WTC11 (cell line): ENCODE data around the gene ACVR1B. TPM values are rescaled to one million over a fixed set of nuclear protein-coding genes. Genes with fewer than 3 reads are reported as not detected.

ENCODE experiments used
- ATAC-seq: fragments of 200-7000 bp; cut with Tn5 transposase; 2 replicates; pipeline ENCODE4 v1.10.0; 2021; ENCODE audit warnings: mild to moderate bottlenecking, moderate library complexity
- CTCF ChIA-PET: fragments of 300-600 bp; sonication (Branson Sonifier 250); formaldehyde crosslinking; loops from one replicate; lab custom pipeline; 2021; ENCODE audit warnings: antibody characterized with exemption; lab: Charles Lee
- POLR2A ChIA-PET: fragments of 350-600 bp; sonication (Branson Sonifier 250); formaldehyde crosslinking; loops from one replicate; lab custom pipeline; 2021; ENCODE audit warnings: antibody characterized with exemption; lab: Charles Lee
- DNase-seq: peaks from one replicate; pipeline ENCODE4 v3.0.0; 2021; ENCODE audit warnings: low spot score
- H3K27ac Mint-ChIP-seq: 2 replicates; pipeline ENCODE4 v1.8.0; 2021; ENCODE audit warnings: mixed read lengths
- H3K27me3 Mint-ChIP-seq: 2 replicates; pipeline ENCODE4 v1.8.0; 2021; ENCODE audit warnings: low read depth, mild to moderate bottlenecking, moderate library complexity, mixed read lengths
- H3K36me3 Mint-ChIP-seq: 2 replicates; pipeline ENCODE4 v1.8.0; 2021; ENCODE audit warnings: mixed read lengths
- H3K4me1 Mint-ChIP-seq: 2 replicates; pipeline ENCODE4 v1.8.0; 2022; ENCODE audit warnings: mixed read lengths
- H3K4me3 Mint-ChIP-seq: 2 replicates; pipeline ENCODE4 v1.8.0; 2021; ENCODE audit warnings: mild to moderate bottlenecking, moderate library complexity, mixed read lengths
- H3K9me3 Mint-ChIP-seq: 2 replicates; pipeline ENCODE4 v1.8.0; 2021; ENCODE audit warnings: mixed read lengths
- CREM ChIP-seq: sonication (generic); formaldehyde crosslinking; IDR thresholded peaks from 2 replicates; pipeline ENCODE4 v1.8.1; 2022; ENCODE audit warnings: mild to moderate bottlenecking, missing genetic modification reagents, moderate library complexity
- E2F1 ChIP-seq: sonication (generic); formaldehyde crosslinking; IDR thresholded peaks from 2 replicates; pipeline ENCODE4 v1.8.0; 2022; ENCODE audit warnings: mild to moderate bottlenecking, missing genetic modification reagents
- ERG ChIP-seq: fragments of 250-450 bp; sonication (Bioruptor Pico); IDR thresholded peaks from 2 replicates; pipeline ENCODE4 v1.8.0; 2021; ENCODE audit warnings: mild to moderate bottlenecking
- ESRRA ChIP-seq: sonication (generic); formaldehyde crosslinking; IDR thresholded peaks from 2 replicates; pipeline ENCODE4 v1.8.1; 2022; ENCODE audit warnings: mild to moderate bottlenecking, missing genetic modification reagents, borderline replicate concordance
- ETV6 ChIP-seq: sonication (generic); formaldehyde crosslinking; IDR thresholded peaks from 2 replicates; pipeline ENCODE4 v1.8.1; 2022; ENCODE audit warnings: mild to moderate bottlenecking, missing genetic modification reagents
- FOXK1 ChIP-seq: sonication (generic); formaldehyde crosslinking; IDR thresholded peaks from 2 replicates; pipeline ENCODE4 v1.8.0; 2022; ENCODE audit warnings: mild to moderate bottlenecking, moderate library complexity, missing genetic modification reagents
- HMGA2 ChIP-seq: fragments of 250-450 bp; sonication (Bioruptor Pico); IDR thresholded peaks from 2 replicates; pipeline ENCODE4 v1.4.0; 2021; ENCODE audit warnings: mild to moderate bottlenecking, moderate library complexity
- IRF1 ChIP-seq: sonication (generic); formaldehyde crosslinking; IDR thresholded peaks from 2 replicates; pipeline ENCODE4 v1.8.0; 2023; ENCODE audit warnings: missing genetic modification reagents
- KAT7 ChIP-seq: sonication (generic); formaldehyde crosslinking; IDR thresholded peaks from 2 replicates; pipeline ENCODE4 v1.8.1; 2023; ENCODE audit warnings: missing genetic modification reagents, mild to moderate bottlenecking, borderline replicate concordance
- PRRX2 ChIP-seq: fragments of 250-450 bp; sonication (Bioruptor Pico); IDR thresholded peaks from 2 replicates; pipeline ENCODE4 v1.8.0; 2021; ENCODE audit warnings: mild to moderate bottlenecking
- ZNF138 ChIP-seq: sonication (generic); formaldehyde crosslinking; conservative IDR thresholded peaks from 2 replicates; pipeline ENCODE4 v1.8.1; 2022; ENCODE audit warnings: mild to moderate bottlenecking, moderate library complexity, missing genetic modification reagents
- total RNA-seq: library from RNA; stranded (reverse); gene quantifications from 3 replicates; pipeline ENCODE4 v1.2.3, GENCODE V29; 2021
- TF ChIP-seq, protein P1 (sequence below): sonication (generic); formaldehyde crosslinking; IDR thresholded peaks from 2 replicates; pipeline ENCODE4 v1.8.0; 2023; ENCODE audit warnings: missing genetic modification reagents, mild to moderate bottlenecking, borderline replicate concordance
- TF ChIP-seq, protein P2 (sequence below): sonication (generic); formaldehyde crosslinking; IDR thresholded peaks from 2 replicates; pipeline ENCODE4 v1.8.1; 2022; ENCODE audit warnings: mild to moderate bottlenecking, moderate library complexity, missing genetic modification reagents
- TF ChIP-seq, protein P3 (sequence below): sonication (generic); formaldehyde crosslinking; IDR thresholded peaks from 2 replicates; pipeline ENCODE4 v1.8.1; 2023; ENCODE audit warnings: mild to moderate bottlenecking, moderate library complexity, missing genetic modification reagents

ACVR1B gene
- total RNA-seq, 1 experiment from 2014 or later = 24.1 TPM

- TF ChIP-seq, protein P1, sequence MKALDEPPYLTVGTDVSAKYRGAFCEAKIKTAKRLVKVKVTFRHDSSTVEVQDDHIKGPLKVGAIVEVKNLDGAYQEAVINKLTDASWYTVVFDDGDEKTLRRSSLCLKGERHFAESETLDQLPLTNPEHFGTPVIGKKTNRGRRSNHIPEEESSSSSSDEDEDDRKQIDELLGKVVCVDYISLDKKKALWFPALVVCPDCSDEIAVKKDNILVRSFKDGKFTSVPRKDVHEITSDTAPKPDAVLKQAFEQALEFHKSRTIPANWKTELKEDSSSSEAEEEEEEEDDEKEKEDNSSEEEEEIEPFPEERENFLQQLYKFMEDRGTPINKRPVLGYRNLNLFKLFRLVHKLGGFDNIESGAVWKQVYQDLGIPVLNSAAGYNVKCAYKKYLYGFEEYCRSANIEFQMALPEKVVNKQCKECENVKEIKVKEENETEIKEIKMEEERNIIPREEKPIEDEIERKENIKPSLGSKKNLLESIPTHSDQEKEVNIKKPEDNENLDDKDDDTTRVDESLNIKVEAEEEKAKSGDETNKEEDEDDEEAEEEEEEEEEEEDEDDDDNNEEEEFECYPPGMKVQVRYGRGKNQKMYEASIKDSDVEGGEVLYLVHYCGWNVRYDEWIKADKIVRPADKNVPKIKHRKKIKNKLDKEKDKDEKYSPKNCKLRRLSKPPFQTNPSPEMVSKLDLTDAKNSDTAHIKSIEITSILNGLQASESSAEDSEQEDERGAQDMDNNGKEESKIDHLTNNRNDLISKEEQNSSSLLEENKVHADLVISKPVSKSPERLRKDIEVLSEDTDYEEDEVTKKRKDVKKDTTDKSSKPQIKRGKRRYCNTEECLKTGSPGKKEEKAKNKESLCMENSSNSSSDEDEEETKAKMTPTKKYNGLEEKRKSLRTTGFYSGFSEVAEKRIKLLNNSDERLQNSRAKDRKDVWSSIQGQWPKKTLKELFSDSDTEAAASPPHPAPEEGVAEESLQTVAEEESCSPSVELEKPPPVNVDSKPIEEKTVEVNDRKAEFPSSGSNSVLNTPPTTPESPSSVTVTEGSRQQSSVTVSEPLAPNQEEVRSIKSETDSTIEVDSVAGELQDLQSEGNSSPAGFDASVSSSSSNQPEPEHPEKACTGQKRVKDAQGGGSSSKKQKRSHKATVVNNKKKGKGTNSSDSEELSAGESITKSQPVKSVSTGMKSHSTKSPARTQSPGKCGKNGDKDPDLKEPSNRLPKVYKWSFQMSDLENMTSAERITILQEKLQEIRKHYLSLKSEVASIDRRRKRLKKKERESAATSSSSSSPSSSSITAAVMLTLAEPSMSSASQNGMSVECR = no peak
- TF ChIP-seq, all 79 proteins: peak for 0
These were observed 9.4 kb downstream of the ACVR1B start (continued) for GRCh38 chr12:51960890-51961289.

- CTCF ChIA-PET = interaction anchor here (0.8 to 1.9 kb wide), 5 partner anchors 9 to 64 kb away, joined by 3 to 13 read pairs (median 4); no protein-coding TSS in a partner anchor
- POLR2A ChIA-PET = no interaction called here
These were observed 10.3 kb downstream of the ACVR1B start for GRCh38 chr12:51961834-51962233.

More at GRCh38 chr12:51961834-51962233, 10.3 kb downstream of the ACVR1B start:
- Mint-ChIP-seq H3K4me1 (peaks cover 15% of the 10 kb centered on the region), H3K36me3 (peaks cover 9% of the 10 kb centered on the region), H3K27ac (no peak overlapping the region), H3K9me3 (peaks cover 9% of the 10 kb centered on the region), H3K27me3 (no peaks in the 10 kb centered on the region), H3K4me3 (no peak overlapping the region)
- no peak for TF ChIP-seq E2F1 (CRISPR knock-in tag)
- no peak for TF ChIP-seq KAT7 (CRISPR knock-in tag)
- TF ChIP-seq ESRRA (CRISPR knock-in tag) = no peak
- TF ChIP-seq PRRX2 (CRISPR knock-in tag) = no peak
- no peak for TF ChIP-seq HMGA2 (CRISPR knock-in tag)
- TF ChIP-seq IRF1 (CRISPR knock-in tag) = no peak
- TF ChIP-seq ETV6 (CRISPR knock-in tag) = no peak
- TF ChIP-seq ZNF138 = no peak
- TF ChIP-seq, protein P2, sequence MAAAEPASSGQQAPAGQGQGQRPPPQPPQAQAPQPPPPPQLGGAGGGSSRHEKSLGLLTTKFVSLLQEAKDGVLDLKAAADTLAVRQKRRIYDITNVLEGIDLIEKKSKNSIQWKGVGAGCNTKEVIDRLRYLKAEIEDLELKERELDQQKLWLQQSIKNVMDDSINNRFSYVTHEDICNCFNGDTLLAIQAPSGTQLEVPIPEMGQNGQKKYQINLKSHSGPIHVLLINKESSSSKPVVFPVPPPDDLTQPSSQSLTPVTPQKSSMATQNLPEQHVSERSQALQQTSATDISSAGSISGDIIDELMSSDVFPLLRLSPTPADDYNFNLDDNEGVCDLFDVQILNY (CRISPR knock-in tag) = no peak
- TF ChIP-seq CREM = no peak
- TF ChIP-seq, protein P3, sequence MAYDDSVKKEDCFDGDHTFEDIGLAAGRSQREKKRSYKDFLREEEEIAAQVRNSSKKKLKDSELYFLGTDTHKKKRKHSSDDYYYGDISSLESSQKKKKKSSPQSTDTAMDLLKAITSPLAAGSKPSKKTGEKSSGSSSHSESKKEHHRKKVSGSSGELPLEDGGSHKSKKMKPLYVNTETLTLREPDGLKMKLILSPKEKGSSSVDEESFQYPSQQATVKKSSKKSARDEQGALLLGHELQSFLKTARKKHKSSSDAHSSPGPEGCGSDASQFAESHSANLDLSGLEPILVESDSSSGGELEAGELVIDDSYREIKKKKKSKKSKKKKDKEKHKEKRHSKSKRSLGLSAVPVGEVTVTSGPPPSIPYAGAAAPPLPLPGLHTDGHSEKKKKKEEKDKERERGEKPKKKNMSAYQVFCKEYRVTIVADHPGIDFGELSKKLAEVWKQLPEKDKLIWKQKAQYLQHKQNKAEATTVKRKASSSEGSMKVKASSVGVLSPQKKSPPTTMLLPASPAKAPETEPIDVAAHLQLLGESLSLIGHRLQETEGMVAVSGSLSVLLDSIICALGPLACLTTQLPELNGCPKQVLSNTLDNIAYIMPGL (CRISPR knock-in tag) = no peak
- no peak for TF ChIP-seq ERG (CRISPR knock-in tag)
- no peak for TF ChIP-seq FOXK1 (CRISPR knock-in tag)
- DNase-seq (no peak), ATAC-seq (no peak)
